Hematopoietic multipotent progenitor cell treated with erythropoietin and hydrocortisone succinate and interleukin-3 and kit ligand, for 4 days (in vitro differentiated cells): Measurements from ENCODE around the gene MSRB2.
"Not testable (repeated sequence)": the region's sequence is repeated elsewhere in the genome, so short reads cannot be mapped to it uniquely, and the experiment has no call there.

Experiments
- DNase-seq: peaks from one replicate; pipeline ENCODE4 v3.0.0-alpha.2; 2015

Gene MSRB2

DNA sequence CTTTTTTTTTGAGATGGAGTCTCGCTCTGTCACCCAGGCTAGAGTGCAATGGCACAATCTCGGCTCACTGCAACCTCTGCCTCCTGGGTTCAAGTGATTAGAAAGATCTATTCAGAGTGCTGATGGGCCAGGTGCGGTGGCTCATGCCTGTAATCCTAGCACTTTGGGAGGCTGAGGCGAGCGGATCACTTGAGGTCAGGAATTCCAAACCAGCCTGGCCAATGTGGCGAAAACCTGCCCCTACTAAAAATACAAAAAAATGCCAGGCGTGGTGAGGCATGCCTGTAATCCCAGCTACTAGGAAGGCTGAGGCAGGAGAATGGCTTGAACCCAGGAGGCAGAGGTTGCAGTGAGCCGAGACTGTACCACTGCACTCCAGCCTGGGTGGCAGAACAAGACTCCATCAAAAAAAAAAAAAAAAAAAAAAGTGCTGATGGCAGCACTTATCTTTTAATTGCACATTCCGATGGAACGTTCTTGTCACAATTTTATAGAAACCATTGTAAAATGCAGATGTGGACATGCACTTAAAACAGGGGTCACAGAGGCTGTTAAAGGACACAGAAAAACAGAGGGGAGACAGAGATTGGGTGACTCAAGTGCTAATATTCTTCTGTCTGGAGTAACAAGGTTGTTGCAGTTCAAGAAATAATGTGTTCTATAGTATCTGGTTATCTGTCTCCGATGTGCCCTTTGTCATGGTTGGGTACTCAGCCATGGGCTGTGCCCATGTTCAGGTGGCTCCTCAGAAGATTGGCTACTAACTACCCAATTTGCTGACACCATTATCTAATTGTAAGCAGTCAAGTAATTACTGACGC, 25.1 kb upstream of the MSRB2 start:
- not testable (repeated sequence) for DNase-seq

DNA sequence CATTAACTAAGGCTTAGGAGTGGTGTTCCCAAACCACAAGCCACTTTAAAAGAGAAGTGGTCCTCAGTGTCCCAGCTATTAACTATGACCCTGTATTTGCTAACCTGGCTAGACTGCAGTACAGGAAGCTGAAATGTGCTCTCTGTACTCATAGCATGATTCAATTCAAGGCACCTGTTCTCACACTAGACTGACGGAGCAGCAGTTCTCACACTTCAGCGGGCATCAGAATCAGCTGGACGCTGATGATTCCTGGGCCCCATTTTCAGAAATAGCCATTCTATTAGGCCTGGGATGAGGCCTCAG, 24.5 kb upstream of the MSRB2 start:
- no peak for DNase-seq

DNA sequence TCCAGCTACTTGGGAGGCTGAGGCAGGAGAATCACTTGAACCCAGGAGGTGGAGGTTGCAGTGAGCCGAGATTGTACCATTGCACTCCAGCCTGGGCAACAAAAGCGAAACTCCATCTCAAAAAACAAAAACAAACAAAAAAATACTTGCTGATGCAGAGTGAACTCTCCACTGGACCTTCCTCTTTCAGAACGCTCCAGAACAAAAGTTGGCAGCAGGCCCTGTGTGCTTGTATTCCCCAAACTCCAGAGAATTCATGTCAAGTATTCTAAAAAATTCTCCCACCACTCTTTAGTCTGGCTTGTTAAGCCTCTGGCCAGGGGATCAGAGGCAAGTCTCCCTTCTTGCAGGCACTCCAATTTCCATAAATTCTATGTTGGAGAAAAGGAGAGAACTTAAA, 22.8 kb upstream of the MSRB2 start:
- not testable (repeated sequence) for DNase-seq

DNA sequence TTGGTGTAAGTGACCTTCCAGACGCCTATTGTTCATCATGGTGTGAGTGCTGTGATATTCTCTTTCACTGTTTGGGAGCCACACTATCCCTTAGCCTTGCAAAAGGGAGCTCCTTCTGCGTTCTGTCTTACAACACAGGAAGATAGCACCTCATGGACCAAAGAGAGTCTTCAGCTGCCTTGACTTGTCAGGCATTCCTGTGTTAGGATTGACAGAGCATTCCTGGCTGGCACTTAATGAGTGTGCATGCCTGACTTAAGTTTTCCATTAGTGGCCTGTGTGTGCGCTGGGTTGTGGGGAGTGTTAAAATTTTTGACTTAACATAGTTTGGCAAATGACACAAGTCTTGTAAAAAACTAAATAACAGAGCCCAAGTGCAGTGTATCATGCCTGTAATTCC, 21.9 kb upstream of the MSRB2 start:
- DNase-seq = no peak

DNA sequence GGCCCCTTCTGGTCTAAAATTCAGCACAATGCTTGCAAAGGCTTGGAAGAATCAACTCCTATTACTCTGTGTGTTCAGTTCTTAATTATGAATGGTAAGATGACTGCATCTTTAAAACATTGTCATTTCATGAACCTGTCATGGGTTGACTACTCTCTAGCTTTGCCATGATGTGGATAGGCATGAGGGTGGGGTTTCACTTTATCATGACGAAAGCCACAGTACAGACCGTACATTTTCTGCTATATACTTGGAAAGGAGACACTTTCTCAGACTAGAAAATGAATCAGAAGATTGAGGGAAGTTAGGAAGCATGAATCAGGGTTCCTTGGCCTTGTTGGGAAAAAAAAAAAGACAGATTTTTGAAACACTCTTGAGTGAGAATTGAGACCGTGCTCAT, 19.7 kb upstream of the MSRB2 start:
- no peak for DNase-seq

DNA sequence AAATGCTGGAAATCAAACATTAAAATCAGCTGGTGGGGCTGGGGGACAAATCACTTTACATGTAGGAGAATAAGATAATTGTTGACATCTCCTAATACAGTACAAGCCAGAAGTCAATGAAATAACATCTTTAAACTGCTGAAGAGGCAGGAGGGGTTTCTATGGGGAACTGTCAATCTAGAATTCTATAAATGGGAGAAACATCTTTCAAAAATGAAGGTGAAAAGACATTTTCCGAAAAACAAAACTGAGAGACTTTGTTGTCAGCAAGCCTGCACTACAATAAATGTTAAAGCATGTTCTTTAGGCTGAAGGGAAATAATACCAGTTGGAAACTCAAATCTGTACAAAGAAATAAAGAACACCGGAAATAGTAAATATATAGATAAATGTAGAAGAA, 17.3 kb upstream of the MSRB2 start:
- no peak for DNase-seq

DNA sequence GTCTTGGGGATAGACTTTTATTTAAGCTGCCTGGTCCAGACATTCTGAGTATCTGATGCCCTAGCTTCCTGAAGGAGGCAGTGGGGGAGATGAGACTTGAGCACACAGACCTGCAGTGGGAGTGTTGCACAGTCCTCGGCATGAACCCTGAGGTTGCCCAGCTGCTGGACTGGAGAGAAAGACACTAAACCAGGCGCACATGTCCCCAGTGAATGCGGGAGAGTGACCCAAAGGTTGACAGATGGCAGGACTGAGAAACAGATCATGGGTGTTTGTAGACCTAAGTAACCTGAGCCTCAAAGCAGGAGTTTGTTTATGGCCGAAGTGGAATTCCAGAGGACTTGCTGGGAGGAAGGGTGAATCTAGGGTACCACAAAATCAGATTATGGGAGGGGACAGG, 15.7 kb upstream of the MSRB2 start:
- DNase-seq = no peak

DNA sequence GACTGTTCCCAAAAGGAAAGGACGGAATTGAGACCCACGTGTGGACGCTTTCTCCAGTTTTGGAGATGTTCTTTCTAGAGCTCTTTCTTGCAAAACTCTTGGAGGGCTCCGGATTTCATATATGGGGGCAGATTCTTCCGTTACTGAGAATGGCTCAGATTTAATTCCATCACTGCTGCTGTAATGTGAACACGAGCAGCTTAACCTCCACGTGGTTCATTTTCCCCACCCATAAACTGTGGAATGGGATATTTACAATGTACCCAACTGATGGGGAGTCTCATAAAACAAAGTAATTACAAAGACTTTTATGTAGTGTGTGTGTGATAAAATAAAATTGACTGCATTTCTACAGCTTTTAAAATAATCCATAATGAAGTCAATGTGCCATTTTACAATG, 15.1 kb upstream of the MSRB2 start:
- DNase-seq = no peak

DNA sequence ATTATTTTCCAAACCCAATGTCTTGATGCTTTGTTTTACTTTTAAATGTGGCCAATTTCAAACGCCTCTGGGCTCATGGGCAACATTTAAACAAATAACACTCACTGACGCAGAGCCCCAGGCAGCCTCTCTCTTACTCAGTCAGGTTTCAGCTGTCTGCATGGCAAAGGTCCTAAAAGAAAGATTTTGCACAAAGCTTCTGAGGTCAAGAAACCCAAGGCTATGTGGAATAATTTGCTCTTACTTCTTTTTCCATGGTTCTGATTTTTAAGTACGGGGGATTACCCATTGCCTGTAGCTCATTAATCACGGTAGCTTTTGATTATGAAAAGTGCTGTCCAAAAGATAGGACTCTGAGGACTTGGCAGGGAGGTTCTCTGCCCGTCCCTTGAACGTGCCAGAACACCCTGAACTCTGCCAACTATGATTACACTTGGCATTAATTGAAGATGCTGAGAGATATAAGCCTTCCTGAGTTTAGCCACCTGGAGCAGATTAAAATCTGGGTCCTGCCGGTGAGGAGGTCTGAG, 14.1 kb upstream of the MSRB2 start:
- DNase-seq = no peak

DNA sequence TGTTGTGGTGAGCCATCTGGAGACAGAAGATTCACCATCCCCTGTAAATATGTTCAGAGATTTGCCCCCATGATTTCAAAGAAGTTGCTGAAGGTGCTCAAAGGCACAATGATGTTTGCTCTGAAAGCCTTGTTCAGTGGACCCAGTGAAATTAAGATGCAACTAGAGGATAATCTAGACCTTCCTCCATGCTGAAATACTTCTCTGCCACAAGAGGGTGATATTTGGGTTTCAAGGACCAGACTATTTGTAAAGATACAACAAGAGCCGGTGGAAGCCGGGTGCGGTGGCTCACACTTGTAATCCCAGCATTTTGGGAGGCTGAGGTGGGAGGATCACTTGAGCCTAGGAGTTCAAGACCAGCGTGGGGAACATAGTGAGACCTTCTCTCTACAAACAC, 13.5 kb upstream of the MSRB2 start:
- DNase-seq = peak; percentile 47

DNA sequence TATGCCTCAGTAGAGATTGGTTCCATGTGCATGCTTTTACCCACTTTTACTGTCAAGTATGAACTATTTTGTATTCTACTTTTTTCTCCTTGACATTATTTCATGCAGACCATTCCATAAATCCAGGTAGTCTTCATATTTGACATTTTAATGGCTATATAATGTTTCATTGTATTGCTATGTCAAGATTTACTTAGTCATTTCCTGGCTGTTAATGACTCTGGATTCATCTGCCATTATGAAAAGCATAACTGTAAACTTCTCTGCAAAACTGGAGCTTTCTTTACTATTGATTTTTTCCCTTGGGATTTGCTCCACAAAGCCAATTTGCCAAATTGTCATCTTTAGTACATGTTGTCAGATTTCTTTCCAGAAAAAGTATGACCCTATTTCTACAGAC, 6.8 kb upstream of the MSRB2 start:
- no peak for DNase-seq

DNA sequence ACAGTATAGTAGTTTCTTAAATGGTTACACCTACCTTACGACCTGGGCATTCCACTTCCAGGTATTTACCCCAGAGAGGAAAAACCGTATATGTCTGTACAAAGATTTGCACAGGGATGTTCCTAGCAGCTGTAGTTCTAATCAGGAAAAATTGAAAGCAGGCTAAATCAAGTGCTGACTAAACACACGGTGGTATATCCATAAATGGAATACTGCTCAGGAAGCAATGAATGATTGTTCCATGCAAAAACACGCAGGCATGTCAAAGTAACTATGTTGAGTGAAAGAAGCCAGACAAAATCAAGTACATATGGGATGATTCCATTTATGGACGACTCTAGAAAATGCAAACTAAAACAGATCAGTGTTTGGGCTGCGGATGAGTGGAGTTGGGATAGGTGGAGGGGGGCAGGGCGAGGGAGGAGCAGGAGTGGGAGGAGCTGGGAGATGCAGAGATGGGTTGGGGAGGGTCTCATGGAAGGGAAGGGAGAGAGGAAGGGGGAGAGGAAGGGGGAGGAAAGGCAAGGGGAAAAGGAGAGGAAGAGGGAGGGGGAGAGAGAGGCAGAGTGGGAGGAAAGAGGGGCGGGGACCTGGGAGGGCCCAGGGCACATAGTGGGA, 484 bp upstream of the MSRB2 start:
- no peak for DNase-seq

DNA sequence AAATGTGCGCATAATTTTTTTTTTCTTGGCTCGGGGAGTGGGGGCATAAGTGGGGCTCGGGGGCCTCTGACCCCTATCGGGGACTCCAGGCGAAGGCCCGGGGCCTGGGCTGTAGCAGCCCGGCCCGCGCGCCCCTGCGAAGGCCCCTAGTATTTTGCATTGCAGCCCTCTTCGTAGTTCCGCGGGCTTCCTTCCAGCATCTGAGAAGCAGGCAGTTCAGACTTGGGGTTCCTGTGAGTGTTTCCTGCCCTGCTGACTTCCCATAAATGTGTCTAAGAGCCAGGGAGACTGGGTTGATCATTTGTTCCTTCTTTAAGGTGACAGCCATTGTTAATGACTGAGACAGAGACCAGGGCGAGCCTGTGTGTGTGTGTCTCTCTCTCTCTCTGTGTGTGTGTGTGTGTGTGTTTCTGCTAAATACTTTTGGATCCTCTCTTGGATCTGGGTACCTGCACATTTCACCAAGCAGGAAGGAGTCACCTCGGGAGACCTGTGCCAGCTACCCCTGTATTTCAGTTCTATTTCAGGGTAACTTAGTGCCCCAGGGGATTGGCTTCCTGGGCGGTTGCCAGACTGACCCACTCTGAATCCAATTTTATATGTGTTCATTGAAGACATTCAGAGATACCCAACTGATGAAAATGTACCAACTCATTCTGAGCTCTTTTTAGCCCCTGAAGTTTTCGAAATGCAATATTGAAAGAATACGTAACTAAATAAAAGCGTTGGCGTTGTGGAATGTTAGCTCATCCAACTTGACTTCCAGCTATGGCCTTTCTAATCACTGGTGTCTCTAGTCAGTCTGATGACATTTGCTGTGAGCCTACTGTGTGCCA, 805 bp downstream of the MSRB2 start:
- DNase-seq = peak; percentile 75

DNA sequence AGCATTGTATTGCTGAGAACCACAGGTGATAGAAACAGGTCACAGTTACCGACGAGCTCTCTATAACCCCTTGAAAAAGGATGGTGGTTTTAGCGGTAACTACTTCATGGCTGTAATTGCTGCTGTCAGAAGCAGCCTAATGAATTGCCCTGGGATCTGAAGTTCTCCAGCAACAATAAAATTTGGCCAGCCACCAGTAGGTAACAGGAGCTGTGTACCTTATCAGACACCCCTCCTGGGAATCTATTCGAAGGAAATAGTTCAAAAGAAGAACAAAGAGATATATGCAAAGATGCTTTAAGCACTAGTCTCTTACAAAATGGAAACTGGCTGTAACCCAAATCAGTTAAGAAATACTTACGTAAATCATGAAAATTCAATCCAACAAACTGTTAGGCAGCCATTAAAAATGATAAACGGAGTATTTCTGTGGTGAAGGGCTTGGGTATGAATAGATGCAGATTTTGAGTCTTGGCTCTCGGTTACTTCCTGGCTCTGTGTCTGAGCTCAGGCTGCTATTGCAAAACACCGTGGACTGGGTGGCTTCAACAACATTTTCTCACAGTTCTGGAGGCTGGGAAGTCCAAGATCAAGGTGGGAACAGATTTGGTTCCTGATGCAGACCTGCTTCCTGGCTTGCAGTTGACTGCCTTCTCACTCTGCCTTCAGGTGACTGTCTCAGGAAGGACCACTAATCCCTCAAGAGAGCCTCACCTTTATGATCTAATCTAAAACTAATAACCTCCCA, 1.6 kb downstream of the MSRB2 start:
- peak; percentile 72 for DNase-seq

DNA sequence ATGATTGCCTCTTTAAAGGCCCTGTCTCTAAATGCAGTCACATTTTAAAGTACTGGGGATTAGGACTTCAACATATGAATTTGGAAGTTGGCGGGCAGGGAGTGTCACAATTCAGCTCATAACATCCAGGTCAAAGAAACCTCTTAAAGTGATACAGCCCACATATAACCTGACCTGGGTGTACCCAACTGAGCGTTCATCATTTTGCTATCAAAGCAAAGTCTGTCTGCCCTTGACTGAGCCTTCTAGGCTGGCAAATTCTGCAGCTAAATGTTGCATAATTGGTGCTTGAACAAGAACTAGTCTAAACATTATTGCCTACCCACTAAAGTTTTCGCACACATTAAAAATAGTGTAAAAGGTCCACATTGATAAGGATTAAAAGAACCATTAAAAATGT, 3.7 kb downstream of the MSRB2 start:
- DNase-seq = no peak

DNA sequence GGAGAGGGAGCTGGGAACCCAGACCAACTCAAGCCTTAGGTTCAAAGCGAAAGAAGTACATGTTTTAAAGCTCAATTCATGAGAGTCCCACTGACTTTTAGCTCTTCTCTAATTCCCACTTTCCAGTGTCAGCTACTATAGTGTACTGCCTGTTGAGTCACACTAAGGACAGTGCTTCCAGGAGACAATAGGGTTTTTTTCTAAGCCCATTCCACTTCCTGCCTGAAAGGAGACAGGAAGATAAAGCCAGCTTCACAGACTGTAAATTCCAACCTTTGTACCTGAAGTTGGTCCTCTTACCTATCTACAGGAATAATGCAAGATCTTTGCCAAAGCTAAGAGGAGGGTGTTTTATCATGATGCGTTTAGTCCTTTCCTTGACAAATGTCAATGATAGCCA, 4.4 kb downstream of the MSRB2 start:
- DNase-seq = no peak

DNA sequence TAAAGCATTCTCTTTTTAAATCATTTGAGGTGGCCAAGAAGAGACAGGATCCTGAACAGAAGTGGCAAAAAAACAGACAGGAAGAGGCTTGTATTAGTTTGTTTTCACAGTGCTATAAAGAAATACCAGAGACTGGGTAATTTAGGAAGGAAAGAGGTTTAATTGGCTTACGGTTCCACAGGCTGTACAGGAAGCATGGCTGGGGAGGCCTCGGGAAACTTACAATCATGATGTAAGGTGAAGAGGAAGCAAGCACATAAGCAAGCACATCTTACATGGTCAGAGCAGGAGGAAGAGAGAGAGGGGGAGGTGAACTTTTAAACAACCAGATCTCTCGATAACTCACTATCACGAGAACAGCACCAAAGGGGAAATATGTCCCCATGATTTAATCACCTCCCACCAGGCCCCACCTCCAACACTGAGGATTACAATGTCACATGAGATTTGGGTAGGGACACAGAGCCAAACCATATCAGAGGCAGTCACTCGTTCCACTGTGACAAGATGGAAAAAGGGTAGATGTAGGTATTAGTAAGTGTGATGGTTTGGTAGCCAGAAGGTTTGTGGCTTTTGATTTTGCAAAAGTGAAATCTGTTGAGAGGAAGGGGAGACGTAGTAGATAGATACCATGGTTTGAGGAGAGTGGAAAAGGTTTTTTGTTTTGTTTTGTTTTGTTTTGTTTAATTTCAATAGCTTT, 5.1 kb downstream of the MSRB2 start:
- DNase-seq = peak; percentile 10

DNA sequence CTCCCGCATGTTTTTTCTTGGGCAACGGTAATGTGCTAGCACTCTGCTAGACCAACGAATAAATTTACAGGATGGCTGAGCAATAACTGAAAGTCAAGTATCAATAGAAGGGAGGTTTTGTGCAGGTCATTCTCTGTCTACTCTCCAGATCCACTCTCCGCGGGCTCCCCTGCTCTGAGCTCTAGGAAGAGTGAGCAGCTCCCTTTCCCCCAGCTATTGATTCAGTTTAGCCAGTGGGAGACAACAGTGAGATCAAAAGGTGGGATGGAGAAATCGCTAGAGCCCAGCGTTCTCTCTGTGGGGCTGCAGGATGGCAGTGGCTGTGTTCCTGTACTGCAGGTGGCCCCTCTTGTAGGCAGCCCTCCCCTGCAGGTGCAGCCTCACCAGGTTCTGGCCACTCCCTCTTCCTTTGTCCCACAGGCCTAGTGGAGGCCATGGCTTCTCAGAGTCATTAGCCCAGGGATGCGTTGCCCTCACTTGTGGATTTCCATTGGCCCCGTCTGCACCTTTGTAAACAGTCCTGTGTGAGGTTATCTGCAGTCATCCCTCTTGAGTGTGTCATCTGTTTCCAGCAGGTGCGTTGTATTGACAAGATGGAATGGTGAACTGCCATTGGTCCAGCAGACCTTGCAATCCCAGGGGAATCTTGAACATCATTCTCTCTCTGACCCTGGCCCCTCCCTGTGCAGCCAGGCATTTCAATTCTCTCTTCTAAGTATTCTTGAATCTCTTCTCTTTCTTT, 11.1 kb downstream of the MSRB2 start:
- DNase-seq = no peak

DNA sequence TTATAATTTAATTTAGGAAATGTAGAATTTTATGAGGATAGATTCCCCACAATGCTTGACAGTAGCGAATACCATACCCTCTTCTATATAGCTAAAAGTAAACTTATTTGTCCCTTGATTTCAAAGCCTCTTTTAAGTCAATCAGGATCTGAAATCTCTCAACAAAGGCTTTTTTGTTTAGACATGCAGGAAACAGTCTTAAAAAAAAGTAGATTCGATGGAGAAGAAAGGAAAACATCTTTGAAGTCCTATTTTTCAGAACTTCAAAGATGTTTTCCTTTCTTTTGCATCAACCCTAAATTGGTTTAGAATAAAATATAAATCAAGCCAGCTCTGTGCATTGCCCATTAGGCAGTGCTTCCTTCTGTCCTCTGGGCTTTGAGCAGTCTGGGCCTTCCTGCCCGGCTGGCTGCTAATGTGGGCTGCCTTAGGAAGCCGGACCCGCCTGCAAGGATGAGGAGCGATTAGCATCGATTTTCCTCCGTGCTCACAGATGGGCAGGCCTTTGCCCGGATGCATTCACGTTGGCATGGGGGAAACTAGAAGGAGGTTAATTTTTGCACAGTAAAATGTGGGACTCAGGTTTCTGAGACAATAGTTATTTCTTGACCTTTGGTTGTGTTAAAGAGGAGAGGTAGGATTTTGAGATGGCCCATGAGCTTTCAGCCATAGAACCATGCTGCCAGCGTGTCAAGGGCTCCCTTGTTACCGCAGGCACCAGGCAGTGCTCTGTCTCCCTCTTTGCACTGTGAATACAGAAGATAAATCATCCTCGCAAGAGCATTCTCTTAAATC, 15.5 kb downstream of the MSRB2 start:
- no peak for DNase-seq

DNA sequence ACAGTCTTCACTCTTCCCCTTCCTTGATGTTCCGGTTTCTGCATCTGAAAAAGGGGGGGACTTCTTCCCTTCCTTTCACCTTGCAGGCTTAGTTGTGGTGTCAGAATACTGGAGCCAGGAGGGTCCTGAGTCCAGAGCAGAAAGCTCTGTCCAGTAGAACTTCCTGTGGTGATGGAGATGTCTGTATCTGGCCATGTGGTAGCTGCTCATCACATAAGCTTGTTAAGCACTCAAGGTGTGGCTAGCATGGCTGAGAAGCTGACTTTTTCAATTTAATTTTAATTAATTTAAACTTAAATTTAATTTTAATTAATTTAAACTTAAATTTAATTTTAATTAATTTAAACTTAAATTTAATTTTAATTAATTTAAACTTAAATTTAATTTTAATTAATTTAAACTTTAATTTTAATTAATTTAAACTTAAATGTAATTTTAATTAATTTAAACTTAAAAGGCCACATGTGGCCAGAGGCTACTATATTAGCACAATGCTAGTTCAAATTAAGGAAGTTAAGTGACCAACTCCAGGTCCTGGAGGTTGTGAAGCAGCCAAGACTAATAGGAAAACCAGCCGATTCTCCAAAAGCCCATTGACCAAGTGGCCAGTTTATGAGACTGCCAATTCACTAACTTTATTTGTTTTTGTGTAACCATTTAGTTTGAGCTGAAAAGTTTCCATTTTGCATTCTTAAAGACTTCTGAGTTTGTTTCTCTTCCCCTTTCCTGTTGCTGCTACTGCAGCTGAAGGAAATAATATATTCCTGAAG, 16.3 kb downstream of the MSRB2 start:
- DNase-seq = no peak
